Tongue (tissue), 2 donors: ENCODE results near the gene WDR18. TPM values are rescaled to one million over a fixed set of nuclear protein-coding genes. Genes with fewer than 3 reads are reported as not detected.
A peak's percentile ranks its signal among the peaks of the same experiment; 100 is the strongest.

Source experiments
- DNase-seq: peaks from one replicate; pipeline ENCODE4 v3.0.0-alpha.2; 2015
- total RNA-seq: library from RNA; depleted of rRNA; stranded (reverse); fragments of >200 nt; gene quantifications from one replicate; pipeline ENCODE4 v1.2.3, GENCODE V29; 2014

Gene WDR18
- total RNA-seq, 1 donor from 2014 or later = 44.0 TPM

DNA sequence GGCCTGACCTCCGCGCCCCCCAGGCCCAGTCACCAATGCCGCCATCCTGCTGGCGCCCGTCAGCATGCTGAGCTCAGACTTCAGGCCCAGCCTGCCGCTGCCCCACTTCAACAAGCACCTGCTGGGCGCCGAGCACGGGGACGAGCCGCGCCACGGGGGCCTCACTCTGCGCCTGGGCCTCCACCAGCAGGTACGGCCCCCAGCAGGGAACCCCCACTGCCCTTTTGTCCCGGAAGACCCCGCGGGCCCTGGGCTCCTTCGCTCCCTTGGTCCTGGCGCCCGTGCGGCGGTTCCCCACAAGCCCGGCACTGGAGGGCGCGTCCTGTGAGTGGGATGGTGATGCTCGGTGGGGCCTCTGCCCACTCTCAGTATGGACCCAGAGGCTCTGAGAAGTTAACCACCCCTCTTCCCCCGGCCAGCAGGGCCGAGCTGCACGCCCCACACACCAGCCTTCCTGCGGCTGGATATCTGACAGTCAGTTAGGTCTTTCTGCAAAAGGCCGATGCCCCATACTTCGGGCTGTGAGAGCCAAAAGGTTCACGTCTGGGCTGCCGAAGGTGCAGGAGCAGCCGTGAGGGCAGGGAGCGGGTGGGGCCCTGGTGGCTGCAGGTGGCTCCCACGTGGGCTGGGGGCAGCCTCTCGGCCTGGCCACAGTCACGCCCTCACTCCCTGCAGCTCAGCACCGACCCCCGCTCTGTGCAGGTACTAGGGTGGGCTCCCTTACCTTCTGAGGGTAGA, 8.0 kb downstream of the WDR18 start:
- DNase-seq = no peak

DNA sequence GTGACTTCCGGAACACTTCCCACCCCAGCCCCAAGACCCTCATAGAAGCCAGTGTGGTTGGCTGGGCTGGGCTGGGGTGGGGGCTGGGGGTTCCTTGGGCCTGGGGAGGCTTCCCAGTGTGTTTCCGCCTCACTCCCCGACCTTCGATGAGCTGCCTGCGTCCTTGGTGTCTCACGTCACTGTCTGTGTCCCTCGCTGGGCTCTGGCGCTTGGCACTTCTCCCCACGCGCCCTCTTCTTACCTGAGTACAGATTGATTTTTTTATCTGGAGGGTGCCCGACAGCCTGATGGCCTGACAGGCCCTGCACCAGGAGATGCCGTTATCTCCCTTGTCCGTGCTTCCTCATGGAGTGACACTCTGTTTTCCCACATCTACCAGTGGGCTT, 8.5 kb downstream of the WDR18 start:
- DNase-seq = no peak

DNA sequence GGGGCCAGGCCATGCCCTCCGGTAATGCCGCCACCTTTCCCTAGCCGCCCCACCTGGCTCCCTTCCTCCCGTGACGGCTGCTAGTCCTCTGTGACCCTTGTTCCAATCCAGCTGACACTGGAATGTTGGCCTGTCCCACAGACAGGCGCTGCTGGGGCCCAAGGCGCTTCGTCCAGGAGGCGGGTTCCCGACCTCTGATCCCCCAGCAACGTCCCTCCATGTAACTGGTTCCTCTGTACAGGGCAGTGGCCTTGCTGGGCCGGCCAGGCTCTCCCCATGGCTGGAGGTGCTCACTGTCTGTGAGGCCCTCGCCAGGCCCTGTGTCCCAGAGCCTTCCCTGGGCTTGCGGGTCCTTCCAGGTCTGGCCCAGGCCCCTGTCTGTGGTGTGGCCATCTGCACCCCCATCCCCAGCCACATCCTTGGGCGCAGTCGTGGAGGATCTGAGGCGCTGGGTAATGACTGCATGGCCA, 9.3 kb downstream of the WDR18 start:
- DNase-seq = no peak

DNA sequence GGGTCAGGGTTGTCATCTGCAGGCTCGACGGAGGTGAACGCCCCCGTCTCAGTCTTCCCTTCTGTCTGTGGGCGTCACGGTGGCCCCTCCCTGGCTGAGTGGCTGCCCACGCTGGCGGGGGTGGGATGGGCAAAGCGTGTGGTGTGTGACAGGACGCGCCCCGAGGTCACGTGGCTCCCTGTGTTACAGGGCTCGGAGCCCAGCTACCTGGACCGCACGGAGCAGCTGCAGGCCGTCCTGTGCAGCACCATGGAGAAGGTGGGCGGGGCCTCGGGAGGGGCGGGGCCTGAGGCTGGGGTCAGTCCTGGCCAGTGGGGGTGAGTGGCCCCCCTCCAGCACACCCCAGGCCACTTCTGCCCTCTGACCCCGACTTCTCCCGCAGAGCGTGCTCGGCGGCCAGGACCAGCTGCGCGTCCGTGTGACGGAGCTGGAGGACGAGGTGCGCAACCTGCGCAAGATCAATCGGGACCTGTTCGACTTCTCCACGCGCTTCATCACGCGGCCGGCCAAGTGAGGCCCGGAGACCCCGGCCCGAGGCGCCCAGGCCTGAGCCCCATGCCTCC, 9.8 kb downstream of the WDR18 start:
- no peak for DNase-seq

DNA sequence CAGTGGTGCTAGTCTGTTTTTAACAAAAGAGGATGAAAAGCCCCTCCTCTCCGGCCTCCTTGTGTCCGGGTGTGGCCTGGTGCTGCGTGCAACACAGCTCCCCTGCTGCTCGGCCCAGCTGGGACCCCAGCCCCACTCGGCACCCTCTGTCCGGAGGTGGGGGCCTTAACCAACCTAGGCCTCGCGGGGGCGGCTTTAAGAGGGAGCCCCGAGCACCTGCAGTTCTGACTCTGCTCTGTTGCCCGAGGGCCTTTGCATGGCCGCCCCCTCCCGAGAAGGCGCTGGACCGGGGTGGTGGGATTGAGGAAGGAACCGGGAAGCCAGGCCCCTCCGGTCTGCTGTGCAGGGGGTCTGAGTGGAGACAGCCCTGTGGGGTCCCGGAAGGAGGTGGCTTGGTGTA, 10.4 kb downstream of the WDR18 start:
- no peak for DNase-seq

DNA sequence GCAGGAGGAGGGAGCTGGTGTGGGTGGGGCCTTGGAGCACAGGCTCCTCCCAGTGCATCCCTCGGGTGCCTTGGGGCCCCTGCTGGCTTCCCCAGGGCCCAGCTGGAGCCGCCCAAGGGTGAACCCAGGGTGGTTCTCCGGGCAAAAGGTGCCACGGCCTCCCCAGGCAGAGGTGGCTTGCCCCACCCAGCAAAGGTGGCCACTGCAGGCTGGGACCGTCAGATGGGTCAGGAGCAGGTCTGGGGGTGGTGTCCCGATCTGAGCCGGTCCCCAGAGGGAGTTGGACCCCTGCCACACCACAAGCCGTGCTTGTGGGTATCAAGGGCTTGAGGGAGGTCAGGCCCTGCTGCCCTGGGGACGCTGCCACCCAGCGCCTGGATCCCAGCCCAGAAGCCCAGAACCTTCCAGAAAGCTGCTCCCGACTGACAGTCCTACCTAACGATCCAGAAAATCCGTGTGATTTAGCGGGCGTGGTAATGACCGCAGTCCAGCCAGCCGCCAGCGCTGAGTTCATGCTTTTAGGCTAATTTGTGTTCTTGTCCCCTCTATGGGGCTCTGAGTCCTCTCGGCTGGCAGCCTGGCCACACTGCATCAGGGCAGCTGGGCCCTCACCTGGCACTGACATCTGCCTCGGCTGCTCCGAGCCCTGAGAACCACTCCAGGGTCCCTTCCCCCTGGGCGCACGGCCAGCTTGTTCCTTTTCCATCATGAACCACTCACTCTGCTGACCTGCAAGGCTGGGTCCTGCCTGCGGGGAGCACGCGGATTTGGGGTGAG, 11.1 kb downstream of the WDR18 start:
- DNase-seq = peak; percentile 48

DNA sequence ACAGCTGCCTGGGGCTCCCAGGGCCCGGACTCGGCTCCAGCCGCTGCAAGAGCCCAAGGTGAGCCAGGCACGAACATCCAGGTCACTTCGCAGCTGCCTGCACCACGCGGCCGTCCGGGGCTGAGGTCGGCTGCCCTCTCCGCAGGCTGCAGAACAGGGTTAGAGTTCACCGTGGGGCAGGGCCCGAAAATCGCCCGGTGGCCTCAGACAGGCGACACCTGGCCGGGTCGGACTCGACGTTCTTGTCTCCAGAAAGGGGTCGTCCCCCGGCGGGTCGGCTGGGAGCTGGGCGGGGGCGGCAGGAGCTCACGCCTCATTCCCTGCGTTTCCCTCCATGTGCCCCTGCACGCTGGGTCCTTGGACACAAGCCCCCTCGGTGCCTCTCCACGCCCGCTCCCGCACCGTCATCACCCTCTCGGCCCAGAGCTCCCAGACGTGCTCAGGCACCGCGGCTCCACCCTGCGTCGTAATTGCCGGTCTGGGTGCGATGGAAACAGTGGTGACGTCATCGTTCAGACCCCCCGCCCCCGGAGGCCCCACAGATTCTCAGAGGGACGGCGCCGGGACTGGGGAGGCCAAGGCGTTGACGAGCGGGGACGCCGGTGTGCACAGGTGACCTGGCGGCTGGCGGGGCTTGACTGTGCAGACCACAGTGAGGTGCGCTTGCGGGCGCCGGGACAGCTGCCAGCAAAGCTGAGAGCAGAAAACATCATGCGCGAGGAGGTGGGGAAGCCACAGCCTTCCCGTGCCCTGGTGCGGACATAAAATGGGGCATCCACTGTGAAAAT, 12.1 kb downstream of the WDR18 start:
- peak; percentile 72 for DNase-seq

DNA sequence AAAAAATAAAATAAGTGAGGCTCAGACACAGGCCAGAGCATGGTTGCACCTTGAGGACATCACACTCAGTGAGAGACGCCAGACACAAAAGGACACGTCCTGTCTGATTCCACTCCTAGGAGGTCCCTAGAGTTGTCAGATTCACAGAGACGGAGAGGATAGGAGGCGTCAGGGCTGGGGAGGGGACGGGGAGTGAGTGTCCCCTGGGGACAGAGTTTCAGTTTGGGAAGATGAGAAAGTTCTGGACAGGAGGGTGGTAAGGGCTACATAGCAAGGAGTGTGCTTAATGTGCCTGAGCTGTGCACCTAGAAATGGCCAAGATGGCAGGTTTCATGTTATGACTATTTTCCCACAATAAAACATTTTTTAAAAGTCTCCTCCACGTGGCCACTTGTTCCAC, 13.9 kb downstream of the WDR18 start:
- no peak for DNase-seq

DNA sequence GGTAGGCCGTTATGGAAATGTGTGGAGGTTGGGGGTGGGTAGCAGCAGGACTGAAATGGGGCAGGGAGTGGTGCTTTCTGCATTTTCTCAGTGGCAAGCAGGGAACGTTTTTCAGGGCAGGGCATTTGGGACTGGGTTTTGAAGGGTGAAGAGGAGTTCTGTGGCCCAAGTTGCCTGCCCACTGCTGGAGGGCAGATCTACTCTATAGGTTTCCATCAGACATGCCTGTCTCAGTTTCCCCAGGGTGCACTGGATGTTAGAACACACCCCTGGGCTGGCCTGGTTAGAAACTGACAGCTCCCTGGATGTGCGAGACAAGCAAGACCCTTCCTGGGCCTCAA, 15.2 kb downstream of the WDR18 start:
- DNase-seq = no peak

DNA sequence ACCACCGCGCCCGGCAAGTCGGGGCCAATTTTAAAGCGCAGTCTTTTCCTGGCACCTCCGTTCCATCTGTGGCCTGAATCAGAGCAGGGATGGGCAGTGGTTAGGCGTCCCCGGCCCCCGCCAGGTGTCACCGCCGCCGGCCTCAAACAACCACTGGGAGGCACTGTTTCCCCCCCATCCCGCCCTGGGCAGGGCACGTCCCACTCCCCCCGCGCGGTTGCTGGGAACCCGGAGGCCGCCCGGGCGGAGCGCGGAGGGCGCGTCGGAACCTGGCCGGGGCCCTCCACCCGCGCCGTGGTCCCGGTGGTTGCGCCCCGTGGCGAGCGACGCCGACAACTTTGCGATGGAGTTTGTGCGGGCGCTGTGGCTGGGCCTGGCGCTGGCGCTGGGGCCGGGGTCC, 15.9 kb downstream of the WDR18 start, which contains the start of gene GRIN3B:
Gene GRIN3B (plus strand): TSS at position 325 of the 400 bp plus-strand sequence. CDS start 19 bp downstream, at position 344.
- peak; percentile 67 for DNase-seq

DNA sequence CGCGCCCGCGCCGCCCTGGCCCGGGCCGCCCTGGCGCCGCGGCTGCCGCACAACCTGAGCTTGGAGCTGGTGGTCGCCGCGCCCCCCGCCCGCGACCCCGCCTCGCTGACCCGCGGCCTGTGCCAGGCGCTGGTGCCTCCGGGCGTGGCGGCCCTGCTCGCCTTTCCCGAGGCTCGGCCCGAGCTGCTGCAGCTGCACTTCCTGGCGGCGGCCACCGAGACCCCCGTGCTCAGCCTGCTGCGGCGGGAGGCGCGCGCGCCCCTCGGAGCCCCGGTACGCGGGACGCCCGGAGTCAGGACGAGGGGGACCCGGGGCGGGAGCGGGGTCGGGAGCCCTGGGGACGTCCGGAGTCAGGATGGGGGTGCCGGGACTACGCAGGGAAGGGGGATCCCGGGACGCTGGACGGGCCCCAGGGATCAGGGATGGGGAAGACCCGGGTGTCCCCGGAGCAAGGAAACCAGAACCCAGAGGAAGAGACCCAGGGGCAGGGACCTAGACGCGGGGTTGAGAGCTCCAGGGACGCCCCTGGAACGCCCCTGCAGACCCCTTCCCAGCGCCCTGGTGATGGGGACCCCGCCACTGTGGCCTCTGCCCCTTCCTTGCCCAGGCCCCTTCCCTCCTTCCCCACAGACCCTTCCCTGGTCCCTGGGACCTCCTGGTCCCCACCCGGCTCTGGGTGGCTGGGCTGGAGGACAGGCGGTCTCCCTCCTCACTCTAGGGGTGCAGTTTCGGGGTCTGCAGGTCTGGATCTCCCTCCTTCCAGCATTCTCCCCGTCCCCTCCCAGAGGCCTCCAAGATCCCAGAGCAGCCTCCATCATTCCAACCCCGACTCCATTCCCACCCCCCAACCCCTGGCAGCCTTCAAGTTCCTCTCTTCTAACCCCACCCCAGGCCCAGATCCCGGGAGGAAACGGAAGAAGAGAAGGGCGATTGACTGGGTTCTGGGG, 16.7 kb downstream of the WDR18 start:
- DNase-seq = no peak

DNA sequence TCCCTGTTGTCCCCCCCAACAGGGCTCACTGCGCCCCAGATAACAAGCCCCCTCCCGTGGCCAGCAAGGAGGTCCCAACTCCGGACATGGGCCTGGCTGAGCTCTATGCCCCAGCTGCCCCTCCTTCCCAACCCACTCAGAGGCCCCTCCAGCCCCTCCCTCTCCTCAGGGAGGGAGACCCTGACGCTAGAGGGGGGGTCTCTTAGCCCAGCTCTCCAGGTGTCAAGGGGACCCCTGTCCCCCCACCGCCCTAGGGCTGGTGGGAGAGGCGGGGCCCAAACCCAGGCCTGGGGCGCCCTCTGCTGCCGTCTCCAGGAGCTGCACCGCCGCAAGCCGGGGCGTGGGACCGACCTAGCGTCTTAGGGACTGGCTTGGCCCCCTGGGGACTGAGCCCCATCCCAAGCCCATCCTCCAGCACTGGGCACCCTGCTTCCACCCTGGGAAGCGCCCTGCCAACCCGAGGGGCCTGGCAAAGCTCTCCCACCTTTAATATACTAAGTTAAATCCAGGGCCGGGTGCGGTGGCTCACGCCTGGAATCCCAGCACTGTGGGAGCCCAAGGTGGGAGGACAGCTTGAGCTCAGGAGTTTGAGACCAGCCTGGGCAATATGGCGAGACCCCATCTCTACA, 17.5 kb downstream of the WDR18 start:
- DNase-seq = peak; percentile 61

DNA sequence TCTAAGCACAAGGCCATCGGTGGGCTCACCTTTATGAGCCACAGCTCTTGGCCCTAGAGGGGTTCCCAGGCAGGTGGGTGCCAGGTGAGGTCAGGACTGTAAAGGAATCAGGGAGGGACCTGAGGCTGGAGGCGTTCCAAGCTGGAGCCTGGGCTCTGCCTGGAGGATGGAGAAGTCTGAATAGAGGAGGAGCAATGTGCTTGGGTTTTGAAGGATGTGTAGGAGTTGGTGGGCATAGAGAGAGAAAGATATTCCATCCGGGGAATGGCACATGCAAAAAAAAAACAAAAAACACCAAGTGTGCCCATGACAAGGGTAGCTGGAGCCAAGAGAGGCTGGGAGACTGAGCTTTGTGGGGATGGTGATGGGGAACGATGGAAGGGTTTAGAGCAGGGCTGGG, 18.5 kb downstream of the WDR18 start:
- no peak for DNase-seq

DNA sequence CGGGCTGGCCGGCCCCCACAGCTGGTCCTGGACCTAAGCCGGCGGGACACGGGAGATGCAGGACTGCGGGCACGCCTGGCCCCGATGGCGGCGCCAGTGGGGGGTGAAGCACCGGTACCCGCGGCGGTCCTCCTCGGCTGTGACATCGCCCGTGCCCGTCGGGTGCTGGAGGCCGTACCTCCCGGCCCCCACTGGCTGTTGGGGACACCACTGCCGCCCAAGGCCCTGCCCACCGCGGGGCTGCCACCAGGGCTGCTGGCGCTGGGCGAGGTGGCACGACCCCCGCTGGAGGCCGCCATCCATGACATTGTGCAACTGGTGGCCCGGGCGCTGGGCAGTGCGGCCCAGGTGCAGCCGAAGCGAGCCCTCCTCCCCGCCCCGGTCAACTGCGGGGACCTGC, 19.1 kb downstream of the WDR18 start:
- DNase-seq = no peak

DNA sequence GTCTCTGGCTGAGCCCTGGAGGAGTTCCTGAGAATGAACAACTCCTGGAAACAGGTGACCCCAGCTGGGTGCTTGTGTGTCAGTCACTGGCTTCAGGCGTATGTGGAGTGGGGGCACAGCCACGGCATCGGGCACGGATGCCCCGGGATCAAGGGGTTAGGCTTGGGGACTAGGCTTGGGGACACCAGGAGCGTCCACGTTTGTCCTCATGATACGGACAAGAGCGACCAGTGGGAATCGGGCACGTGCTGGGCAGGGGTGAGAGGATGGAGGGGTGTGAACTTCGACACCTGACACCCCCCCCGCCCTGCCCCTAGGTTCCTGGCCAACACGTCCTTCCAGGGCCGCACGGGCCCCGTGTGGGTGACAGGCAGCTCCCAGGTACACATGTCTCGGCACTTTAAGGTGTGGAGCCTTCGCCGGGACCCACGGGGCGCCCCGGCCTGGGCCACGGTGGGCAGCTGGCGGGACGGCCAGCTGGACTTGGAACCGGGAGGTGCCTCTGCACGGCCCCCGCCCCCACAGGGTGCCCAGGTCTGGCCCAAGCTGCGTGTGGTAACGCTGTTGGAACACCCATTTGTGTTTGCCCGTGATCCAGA, 20.2 kb downstream of the WDR18 start:
- DNase-seq = no peak

DNA sequence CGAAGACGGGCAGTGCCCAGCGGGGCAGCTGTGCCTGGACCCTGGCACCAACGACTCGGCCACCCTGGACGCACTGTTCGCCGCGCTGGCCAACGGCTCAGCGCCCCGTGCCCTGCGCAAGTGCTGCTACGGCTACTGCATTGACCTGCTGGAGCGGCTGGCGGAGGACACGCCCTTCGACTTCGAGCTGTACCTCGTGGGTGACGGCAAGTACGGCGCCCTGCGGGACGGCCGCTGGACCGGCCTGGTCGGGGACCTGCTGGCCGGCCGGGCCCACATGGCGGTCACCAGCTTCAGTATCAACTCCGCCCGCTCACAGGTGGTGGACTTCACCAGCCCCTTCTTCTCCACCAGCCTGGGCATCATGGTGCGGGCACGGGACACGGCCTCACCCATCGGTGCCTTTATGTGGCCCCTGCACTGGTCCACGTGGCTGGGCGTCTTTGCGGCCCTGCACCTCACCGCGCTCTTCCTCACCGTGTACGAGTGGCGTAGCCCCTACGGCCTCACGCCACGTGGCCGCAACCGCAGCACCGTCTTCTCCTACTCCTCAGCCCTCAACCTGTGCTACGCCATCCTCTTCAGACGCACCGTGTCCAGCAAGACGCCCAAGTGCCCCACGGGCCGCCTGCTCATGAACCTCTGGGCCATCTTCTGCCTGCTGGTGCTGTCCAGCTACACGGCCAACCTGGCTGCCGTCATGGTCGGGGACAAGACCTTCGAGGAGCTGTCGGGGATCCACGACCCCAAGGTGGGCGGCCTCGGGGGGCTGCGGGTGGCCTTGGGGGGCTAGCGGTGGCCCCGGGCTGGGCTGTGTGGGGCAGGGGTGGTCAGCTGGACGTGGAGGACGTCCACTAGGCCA, 20.9 kb downstream of the WDR18 start:
- no peak for DNase-seq

DNA sequence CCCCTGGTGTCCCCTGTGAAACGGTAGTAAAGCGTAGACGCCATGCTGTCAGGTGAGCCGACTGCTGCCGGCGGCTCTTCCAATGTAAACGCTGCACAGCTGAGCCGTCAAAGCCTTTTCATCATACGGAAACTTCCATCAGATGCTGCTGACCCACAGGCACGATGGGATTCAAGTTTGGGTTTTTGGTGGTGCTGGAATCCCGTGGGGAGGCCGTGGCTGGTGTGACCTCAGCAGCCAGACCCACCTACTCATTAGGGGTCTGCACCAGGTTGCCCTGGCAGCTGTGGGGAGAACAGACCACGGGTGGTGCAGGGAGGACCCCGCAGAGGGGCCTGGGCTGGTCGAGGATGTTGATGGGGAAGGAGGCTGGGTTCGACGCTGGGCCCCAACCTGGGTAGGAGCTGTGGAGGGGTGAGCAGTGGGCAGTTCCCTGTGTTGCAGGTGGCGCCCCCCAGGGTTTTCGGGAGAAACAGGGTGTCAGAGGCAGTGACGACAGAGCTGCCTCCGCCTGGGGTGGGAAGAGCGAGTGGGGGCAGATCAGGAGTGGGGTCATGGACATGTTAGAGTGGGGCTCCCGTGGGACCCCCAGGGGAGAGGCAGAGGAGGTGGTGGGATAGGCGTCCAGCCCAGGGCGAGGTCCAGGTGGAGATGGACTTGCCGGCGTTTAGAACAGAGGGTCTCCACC, 22.7 kb downstream of the WDR18 start:
- no peak for DNase-seq

DNA sequence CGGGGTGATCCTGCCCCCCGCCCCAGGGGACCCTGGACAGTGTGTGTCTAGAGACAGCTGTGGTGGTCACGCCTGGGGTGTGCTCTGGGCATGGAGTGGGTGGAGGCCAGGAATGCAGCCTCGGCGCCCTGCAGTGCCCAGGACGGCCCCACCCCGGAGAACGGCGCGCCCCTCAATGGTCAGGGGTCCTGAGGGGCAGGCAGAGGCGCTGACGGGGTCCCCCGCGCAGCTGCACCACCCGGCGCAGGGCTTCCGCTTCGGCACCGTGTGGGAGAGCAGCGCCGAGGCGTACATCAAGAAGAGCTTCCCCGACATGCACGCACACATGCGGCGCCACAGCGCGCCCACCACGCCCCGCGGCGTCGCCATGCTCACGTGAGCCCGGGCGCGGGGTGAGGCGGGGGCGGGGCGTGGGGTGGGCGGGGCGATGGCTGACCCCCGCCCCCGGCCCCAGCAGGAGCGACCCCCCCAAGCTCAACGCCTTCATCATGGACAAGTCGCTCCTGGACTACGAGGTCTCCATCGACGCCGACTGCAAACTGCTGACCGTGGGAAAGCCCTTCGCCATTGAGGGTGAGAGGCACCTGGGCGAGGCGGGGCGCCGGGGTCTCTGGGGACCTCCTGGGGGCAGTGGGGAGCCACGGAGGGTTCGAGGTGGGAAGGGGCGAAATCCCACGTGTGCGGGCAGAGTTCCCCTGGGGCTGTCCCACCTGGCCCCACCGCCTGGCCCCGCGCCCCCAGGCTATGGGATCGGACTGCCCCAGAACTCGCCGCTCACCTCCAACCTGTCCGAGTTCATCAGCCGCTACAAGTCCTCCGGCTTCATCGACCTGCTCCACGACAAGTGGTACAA, 23.5 kb downstream of the WDR18 start:
- DNase-seq = no peak
